ENCODE data around the gene FNDC11.

The FNDC11 gene

DNA sequence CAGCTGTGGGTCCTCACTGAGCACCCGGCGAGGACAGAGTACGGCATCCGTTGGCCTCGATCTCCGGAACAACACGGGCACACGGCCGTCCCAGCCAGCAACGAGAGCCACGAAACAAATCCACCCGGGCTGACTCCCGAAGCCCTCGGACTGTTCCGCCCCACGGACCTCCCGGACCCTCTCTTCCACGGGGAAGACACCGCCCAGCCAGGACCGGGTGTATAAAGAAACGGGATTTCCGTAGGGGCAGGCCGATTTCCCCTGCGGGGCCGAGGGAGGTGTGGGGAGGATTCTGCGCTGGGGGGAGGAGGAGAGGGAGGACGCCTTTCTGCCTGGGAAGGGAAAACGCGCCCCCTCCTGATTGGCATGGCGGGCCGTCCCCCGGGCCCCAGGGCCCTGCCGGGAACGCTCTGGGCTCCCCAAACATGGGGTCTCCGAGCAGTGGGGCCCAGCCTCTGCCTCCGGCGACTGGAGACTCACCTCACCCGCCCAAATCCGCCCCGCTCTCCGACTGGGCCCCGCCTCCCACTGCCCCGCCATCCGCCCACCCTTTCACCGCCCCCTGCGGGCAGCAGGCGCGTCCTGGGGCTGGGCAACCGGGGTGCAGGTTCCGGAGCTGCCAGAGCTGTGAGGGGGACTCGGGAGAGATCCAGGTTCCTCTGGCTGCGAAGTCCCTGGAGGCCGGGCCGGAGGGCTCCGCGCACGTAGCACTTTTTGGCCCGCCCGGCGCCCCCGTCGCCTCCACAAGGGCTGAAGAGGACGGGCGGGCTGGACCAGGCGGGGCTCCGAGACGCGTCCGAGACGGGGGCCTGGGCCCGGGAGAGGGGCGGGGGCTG, 34.1 kb upstream of the FNDC11 start:
- no peak for DNase-seq (ENCODE audit: low read depth)
- no peak for TF ChIP-seq CTCF (IDR thresholded peaks at IDR 0.05; ENCODE audit: control insufficient read depth, extremely low read depth, insufficient read depth)
- H3K4me3 ChIP-seq (ENCODE audit: low read depth, low read length): peak overlapping the region; percentile 77

DNA sequence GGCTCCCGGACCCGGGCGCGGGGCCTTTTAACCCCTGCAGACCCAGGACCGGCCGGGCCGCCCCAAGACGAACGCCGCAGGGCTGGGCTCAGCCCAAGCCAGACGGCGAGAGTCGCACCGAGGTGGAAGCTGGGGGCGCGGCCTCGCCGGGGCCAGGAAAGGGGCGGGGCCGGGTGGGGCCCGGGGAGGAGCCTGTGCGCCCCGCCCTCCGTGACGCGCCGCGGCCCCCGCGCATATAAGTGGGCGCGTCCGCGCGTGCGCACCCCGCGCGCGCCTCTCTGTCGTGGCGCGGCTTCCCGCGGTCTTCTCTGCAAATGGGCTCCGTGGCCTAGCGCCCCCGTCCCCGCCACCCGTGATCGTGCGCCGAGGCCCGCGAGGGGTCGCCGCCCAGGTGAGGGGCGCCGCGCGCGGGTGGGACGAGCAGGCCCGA, 33.4 kb upstream of the FNDC11 start, which contains the start of gene PPDPF:
Gene PPDPF, plus strand, starts transcription at position 262 of the 430 bp plus-strand sequence. CDS start 544 bp downstream, outside the sequence.
- TF ChIP-seq CTCF (IDR thresholded peaks at IDR 0.05; ENCODE audit: control insufficient read depth, extremely low read depth, insufficient read depth): no peak
- H3K4me3 ChIP-seq (ENCODE audit: low read depth, low read length): peak within 1 kb of the TSS; percentile 77
- no peak for DNase-seq (ENCODE audit: low read depth)

- TF ChIP-seq CTCF (IDR thresholded peaks at IDR 0.05; ENCODE audit: control insufficient read depth, extremely low read depth, insufficient read depth): no peak
- peak; percentile 21 for DNase-seq (ENCODE audit: low read depth)
- peak overlapping the region; percentile 77 for H3K4me3 ChIP-seq (ENCODE audit: low read depth, low read length)
Observed at GRCh38 chr20:63520934-63521601, 32.9 kb upstream of the FNDC11 start.

DNA sequence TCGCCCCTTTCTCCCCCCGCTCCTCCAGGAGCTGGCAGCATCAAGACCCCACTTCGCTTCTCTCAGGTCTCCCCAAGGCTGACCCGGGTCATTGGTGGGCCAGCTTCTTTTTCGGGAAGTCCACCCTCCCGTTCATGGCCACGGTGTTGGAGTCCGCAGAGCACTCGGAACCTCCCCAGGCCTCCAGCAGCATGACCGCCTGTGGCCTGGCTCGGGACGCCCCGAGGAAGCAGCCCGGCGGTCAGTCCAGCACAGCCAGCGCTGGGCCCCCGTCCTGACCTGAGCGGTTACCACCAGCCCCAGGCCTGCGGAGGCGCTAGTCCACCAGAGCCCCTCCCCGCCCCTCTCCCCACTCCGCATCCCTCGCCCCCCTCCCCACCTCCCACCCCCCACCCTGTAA, 32.4 kb upstream of the FNDC11 start:
- H3K4me3 ChIP-seq (ENCODE audit: low read depth, low read length): peak overlapping the region; percentile 77
- TF ChIP-seq CTCF (IDR thresholded peaks at IDR 0.05; ENCODE audit: control insufficient read depth, extremely low read depth, insufficient read depth): 0 out of 2 replicates have a peak, but pooled peaks have one; percentile 8
- no peak for DNase-seq (ENCODE audit: low read depth)

DNA sequence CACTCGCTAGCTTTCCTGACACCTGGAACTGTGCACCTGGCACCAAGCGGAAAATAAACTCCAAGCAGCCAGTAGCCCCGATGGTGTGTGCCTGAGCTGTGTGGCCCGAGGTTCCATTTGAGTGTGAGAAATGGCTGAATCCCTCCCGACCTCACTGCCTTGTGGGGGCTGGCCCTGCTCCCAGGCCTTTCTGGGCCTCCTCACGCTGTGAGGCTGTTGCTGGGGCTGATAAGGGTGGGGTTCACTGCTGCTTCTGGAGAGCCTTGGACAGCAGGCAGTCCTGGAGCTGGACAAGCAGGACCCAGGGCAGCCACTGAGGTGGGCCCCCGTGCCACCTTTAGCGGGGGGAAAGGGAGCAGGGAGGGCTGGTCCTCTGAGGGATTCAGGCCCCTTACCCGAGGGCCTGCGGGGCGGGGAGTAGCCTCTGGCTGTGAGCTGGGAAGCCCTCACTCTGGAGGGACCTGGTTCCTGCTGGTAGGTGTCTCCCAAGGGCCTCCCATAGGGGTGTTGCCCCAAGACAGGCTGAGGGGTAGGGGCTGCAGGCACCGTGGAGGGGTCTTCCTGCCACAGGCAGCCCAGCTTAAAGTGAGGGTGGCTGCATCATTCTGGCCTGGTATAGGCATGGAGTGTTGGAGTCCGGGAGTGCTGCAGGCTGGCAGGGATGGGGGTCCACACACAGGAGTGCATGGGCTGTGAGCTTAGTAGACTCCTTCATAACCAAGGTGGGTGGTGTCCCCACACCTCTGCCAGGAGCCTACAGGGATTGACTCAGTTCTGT, 31.7 kb upstream of the FNDC11 start:
- DNase-seq (ENCODE audit: low read depth): no peak
- TF ChIP-seq CTCF (IDR thresholded peaks at IDR 0.05; ENCODE audit: control insufficient read depth, extremely low read depth, insufficient read depth): no peak
- peak overlapping the region; percentile 77 for H3K4me3 ChIP-seq (ENCODE audit: low read depth, low read length)

GRCh38 chr20:63522981-63523611, 30.9 kb upstream of the FNDC11 start:
- DNase-seq (ENCODE audit: low read depth): no peak
- TF ChIP-seq CTCF (IDR thresholded peaks at IDR 0.05; ENCODE audit: control insufficient read depth, extremely low read depth, insufficient read depth): no peak
- H3K4me3 ChIP-seq (ENCODE audit: low read depth, low read length): no peak overlapping the region
